NCI-H2196 treated with DMSO at 0.1 percent for 48 hours (cell line): ENCODE measurements around the gene LUC7L.
"Not testable (repeated sequence)": the region's sequence is repeated elsewhere in the genome, so short reads cannot be mapped to it uniquely, and the experiment has no call there.

Experiments
- DNase-seq: peaks from one replicate; lab custom pipeline; 2025; ENCODE audit not compliant: unreplicated experiment; lab: John Stamatoyannopoulos, UW

Gene LUC7L

GRCh38 chr16:167122-167690, 62.0 kb downstream of the LUC7L start:
- DNase-seq, result no peak

- no peak for DNase-seq
Observed at GRCh38 chr16:166375-167121, 62.7 kb downstream of the LUC7L start.

GRCh38 chr16:165539-166374, 63.5 kb downstream of the LUC7L start, which contains the start of gene HBM:
Gene HBM, plus strand, starts transcription at chr16:165978. Its CDS starts 20 bp downstream, at chr16:165998.
- no peak for DNase-seq

- DNase-seq, result no peak
Observed at GRCh38 chr16:164827-165538, 64.3 kb downstream of the LUC7L start.

- DNase-seq, result not testable (repeated sequence)
Observed at GRCh38 chr16:164134-164823, 65.0 kb downstream of the LUC7L start.

- not testable (repeated sequence) for DNase-seq
Observed at GRCh38 chr16:163696-164095, 65.6 kb downstream of the LUC7L start.

- DNase-seq, result not testable (repeated sequence)
Observed at GRCh38 chr16:163139-163538, 66.1 kb downstream of the LUC7L start.

- no peak for DNase-seq
Observed at GRCh38 chr16:162271-162991, 66.8 kb downstream of the LUC7L start.

- DNase-seq, result no peak
Observed at GRCh38 chr16:160691-161190, 68.5 kb downstream of the LUC7L start.

GRCh38 chr16:160242-160641, 69.0 kb downstream of the LUC7L start:
- not testable (repeated sequence) for DNase-seq

GRCh38 chr16:159136-159849, 70.0 kb downstream of the LUC7L start:
- DNase-seq, result no peak

- DNase-seq, result no peak
Observed at GRCh38 chr16:155031-155398, 74.2 kb downstream of the LUC7L start.

GRCh38 chr16:154217-155030, 74.8 kb downstream of the LUC7L start:
- DNase-seq, result no peak

GRCh38 chr16:153550-154216, 75.6 kb downstream of the LUC7L start:
- DNase-seq, result not testable (repeated sequence)

GRCh38 chr16:153129-153521, 76.1 kb downstream of the LUC7L start:
- DNase-seq, result not testable (repeated sequence)

- DNase-seq, result no peak
Observed at GRCh38 chr16:152141-153128, 76.8 kb downstream of the LUC7L start, which contains the start of gene HBZ. Gene HBZ, plus strand, starts transcription at chr16:152644. Its CDS starts 266 bp downstream, at chr16:152910.
